OCI-LY1 (cell line): ENCODE data around the gene HNRNPF.

ENCODE experiments used
- H2AFZ ChIP-seq: fragments of 200-600 bp; sonication (generic), shearing (Covaris generic); 2 replicates; pipeline ENCODE4 v1.6.0; 2014; ENCODE audit warnings: antibody characterized with exemption, mild to moderate bottlenecking, low read length
- H3F3A ChIP-seq: fragments of 200-600 bp; sonication (generic), shearing (Covaris generic); 2 replicates; pipeline ENCODE4 v1.6.0; 2014; ENCODE audit warnings: mild to moderate bottlenecking, antibody characterized with exemption, low read length, moderate library complexity; ENCODE audit not compliant: insufficient read depth
- H3K27ac ChIP-seq: fragments of 200-600 bp; sonication (generic); 2 replicates; pipeline ENCODE4 v1.5.1; 2014; ENCODE audit warnings: low read length, mixed run types, mild to moderate bottlenecking, low read depth; ENCODE audit not compliant: poor library complexity, severe bottlenecking
- H3K27me3 ChIP-seq: fragments of 200-600 bp; sonication (generic); 2 replicates; pipeline ENCODE4 v1.6.0; 2014; ENCODE audit warnings: antibody characterized with exemption, mild to moderate bottlenecking, low read length, moderate library complexity; ENCODE audit not compliant: insufficient read depth
- H3K36me3 ChIP-seq: fragments of 200-600 bp; sonication (generic); 2 replicates; pipeline ENCODE4 v1.6.1; 2014; ENCODE audit warnings: mild to moderate bottlenecking, antibody characterized with exemption, low read length, moderate library complexity, mixed read lengths; ENCODE audit not compliant: insufficient read depth
- H3K4me1 ChIP-seq: fragments of 200-600 bp; sonication (generic); 2 replicates; pipeline ENCODE4 v1.5.1; 2014; ENCODE audit warnings: mild to moderate bottlenecking, low read length, moderate library complexity; ENCODE audit not compliant: insufficient read depth, severe bottlenecking
- H3K4me2 ChIP-seq: fragments of 200-600 bp; sonication (generic), shearing (Covaris generic); 2 replicates; pipeline ENCODE4 v1.6.1; 2014; ENCODE audit warnings: low read length
- H3K4me3 ChIP-seq: fragments of 200-600 bp; sonication (generic); 2 replicates; pipeline ENCODE4 v1.5.1; 2014; ENCODE audit warnings: low read length, low read depth, mild to moderate bottlenecking, mixed read lengths; ENCODE audit not compliant: poor library complexity, severe bottlenecking
- H3K79me2 ChIP-seq: fragments of 200-600 bp; shearing (Covaris generic); 2 replicates; pipeline ENCODE4 v1.6.1; 2016; ENCODE audit warnings: mixed run types, low read length, mixed read lengths; ENCODE audit not compliant: insufficient read depth
- H3K9ac ChIP-seq: fragments of 200-600 bp; sonication (generic), shearing (Covaris generic); 2 replicates; pipeline ENCODE4 v1.6.1; 2014; ENCODE audit warnings: mild to moderate bottlenecking, low read length, mixed read lengths
- H3K9me2 ChIP-seq: fragments of 200-600 bp; sonication (generic), shearing (Covaris generic); 2 replicates; pipeline ENCODE4 v1.6.1; 2014; ENCODE audit warnings: low read depth, mild to moderate bottlenecking, low read length, mixed read lengths
- H3K9me3 ChIP-seq: fragments of 200-600 bp; shearing (Covaris generic); 2 replicates; pipeline ENCODE4 v1.6.1; 2014; ENCODE audit warnings: low read length, mixed read lengths
- H4K20me1 ChIP-seq: fragments of 200-600 bp; sonication (generic), shearing (Covaris generic); 2 replicates; pipeline ENCODE4 v1.6.0; 2016; ENCODE audit warnings: mild to moderate bottlenecking, low read length; ENCODE audit not compliant: insufficient read depth
- EZH2 ChIP-seq: fragments of 200-600 bp; sonication (generic), shearing (Covaris generic); IDR thresholded peaks from 2 replicates; pipeline ENCODE4 v1.8.0; 2017; ENCODE audit warnings: borderline replicate concordance, mixed run types, mild to moderate bottlenecking, antibody characterized with exemption, low read length, moderate library complexity, mixed read lengths
- TF ChIP-seq, protein P1 (sequence below): fragments of 200-600 bp; sonication (generic), shearing (Covaris generic); IDR thresholded peaks from 2 replicates; pipeline ENCODE4 v1.5.1; 2017; ENCODE audit warnings: mild to moderate bottlenecking, antibody characterized with exemption, low read length, moderate library complexity, mixed read lengths

The HNRNPF gene

DNA sequence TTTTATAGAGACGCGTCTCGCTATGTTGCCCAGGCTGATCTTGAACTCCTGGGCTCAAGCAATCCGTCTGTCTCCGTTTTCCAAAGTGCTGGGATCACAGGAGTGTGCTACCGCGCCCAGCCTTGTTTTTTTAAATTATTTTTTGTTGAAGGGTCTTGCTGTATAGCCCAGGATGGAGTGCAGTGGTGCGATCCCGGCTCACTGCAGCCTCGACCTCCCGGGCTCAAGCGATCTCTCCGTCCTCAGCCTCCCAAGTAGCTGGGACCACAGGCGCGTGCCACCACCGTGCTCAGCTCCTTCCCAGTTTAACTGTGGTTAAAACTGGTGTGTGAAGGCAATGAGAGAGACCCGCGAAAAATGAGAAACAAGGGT is 11.0 kb upstream of the HNRNPF start:
- no peaks in the 10 kb centered on the region for H3K27me3 ChIP-seq
- peaks cover 48% of the 10 kb centered on the region for H3K4me1 ChIP-seq
- H3K9ac ChIP-seq, result peak overlapping the region; percentile 81
- H3K27ac ChIP-seq, result peak overlapping the region; percentile 97
- H3K79me2 ChIP-seq, result no peaks in the 10 kb centered on the region
- H3K4me3 ChIP-seq, result peak overlapping the region; percentile 61
- H3K9me3 ChIP-seq, result no peaks in the 10 kb centered on the region
- peak overlapping the region; percentile 79 for H3K4me2 ChIP-seq
- H2AFZ ChIP-seq, result no peak overlapping the region
- H3K9me2 ChIP-seq, result no peaks in the 10 kb centered on the region
- peaks cover 4% of the 10 kb centered on the region; the same call in 1 of the 2 replicates for H3F3A ChIP-seq
- H3K36me3 ChIP-seq, result no peaks in the 10 kb centered on the region
- no peak for TF ChIP-seq EZH2
- TF ChIP-seq, protein P1, sequence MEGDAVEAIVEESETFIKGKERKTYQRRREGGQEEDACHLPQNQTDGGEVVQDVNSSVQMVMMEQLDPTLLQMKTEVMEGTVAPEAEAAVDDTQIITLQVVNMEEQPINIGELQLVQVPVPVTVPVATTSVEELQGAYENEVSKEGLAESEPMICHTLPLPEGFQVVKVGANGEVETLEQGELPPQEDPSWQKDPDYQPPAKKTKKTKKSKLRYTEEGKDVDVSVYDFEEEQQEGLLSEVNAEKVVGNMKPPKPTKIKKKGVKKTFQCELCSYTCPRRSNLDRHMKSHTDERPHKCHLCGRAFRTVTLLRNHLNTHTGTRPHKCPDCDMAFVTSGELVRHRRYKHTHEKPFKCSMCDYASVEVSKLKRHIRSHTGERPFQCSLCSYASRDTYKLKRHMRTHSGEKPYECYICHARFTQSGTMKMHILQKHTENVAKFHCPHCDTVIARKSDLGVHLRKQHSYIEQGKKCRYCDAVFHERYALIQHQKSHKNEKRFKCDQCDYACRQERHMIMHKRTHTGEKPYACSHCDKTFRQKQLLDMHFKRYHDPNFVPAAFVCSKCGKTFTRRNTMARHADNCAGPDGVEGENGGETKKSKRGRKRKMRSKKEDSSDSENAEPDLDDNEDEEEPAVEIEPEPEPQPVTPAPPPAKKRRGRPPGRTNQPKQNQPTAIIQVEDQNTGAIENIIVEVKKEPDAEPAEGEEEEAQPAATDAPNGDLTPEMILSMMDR, result no peak
- H4K20me1 ChIP-seq, result no peaks in the 10 kb centered on the region

DNA sequence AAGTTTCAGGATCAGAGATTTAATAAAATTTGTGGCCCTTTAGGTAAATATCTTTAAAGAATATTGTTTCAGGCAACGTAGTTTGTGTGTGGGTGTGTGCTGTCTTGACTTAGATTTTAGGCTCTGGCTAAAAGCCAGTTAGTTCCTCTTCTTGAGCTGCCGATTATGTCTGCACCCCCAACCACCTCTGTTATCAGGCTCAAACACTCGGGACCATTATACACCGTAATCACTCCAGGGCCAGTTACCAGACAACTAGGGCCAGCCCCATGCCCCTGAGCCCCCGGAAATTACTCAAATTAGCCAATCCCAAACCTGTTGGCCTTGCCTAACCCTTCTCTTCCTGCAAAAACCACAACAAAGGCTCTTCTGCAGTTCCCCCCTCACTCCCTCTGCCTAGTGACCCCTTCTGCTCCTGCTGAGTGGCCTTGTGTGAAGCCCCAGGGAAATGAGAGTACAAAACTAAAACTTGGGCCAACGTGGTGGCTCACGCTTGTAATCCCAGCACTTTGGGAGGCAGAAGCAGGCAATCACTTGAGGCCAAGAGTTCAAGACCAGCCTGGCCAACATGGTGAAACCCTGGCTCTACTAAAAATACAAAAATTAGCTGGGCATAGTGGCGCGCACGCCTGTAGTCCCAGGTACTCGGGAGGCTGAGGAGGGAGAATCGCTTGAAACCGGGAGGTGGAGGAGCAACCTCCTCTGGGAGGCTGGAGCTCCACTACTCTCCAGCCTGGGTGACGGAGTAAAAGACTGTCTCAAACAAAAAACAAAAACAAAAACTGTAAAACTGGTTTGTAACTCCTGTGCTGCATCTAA is 9.2 kb upstream of the HNRNPF start:
- H3K36me3 ChIP-seq, result no peaks in the 10 kb centered on the region
- no peaks in the 10 kb centered on the region for H3K27me3 ChIP-seq
- TF ChIP-seq EZH2, result no peak
- TF ChIP-seq, protein P1, result no peak
- no peaks in the 10 kb centered on the region for H3K9me3 ChIP-seq
- peak overlapping the region; percentile 63 for H3K4me2 ChIP-seq
- H3K79me2 ChIP-seq, result no peaks in the 10 kb centered on the region
- peaks cover 4% of the 10 kb centered on the region; the same call in 1 of the 2 replicates for H3F3A ChIP-seq
- H3K9me2 ChIP-seq, result no peaks in the 10 kb centered on the region
- peaks cover 48% of the 10 kb centered on the region for H3K4me1 ChIP-seq
- no peak overlapping the region for H2AFZ ChIP-seq
- H4K20me1 ChIP-seq, result no peaks in the 10 kb centered on the region
- H3K4me3 ChIP-seq, result peak overlapping the region; percentile 12
- no peak overlapping the region; the same call in 1 of the 2 replicates for H3K9ac ChIP-seq
- H3K27ac ChIP-seq, result peak overlapping the region; percentile 93

DNA sequence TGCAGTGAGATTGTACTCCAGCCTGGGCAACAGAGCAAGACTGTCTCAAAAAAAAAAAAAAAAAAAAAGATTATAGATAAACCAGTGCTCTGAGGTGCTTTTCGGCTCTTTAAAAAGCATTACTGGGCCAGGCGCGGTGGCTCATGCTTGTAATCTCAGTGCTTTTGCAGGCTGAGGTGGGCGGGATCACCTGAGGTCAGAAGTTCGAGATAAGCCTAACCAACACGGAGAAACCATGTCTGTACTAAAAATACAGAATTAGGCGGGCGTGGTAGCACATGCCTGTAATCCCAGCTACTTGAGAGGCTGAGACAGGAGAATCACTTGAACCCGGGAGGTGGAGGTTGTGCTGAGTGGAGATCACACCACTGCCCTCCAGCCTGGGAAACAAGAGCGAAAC is 6.6 kb upstream of the HNRNPF start:
- no peaks in the 10 kb centered on the region for H3K79me2 ChIP-seq
- peaks cover 4% of the 10 kb centered on the region; the same call in 1 of the 2 replicates for H3F3A ChIP-seq
- H3K36me3 ChIP-seq, result no peaks in the 10 kb centered on the region
- no peak overlapping the region for H3K4me3 ChIP-seq
- no peaks in the 10 kb centered on the region for H4K20me1 ChIP-seq
- H3K4me2 ChIP-seq, result no peak overlapping the region
- H3K4me1 ChIP-seq, result peaks cover 44% of the 10 kb centered on the region
- H3K27ac ChIP-seq, result no peak overlapping the region
- no peak for TF ChIP-seq EZH2
- TF ChIP-seq, protein P1, result no peak
- no peaks in the 10 kb centered on the region for H3K27me3 ChIP-seq
- H3K9me3 ChIP-seq, result no peaks in the 10 kb centered on the region
- no peak overlapping the region for H2AFZ ChIP-seq
- H3K9ac ChIP-seq, result no peak overlapping the region
- H3K9me2 ChIP-seq, result no peaks in the 10 kb centered on the region
